Astrocyte (in vitro differentiated cells and primary cell): ENCODE data around the gene LRRC4.

Experiments
- CTCF ChIP-seq: IDR thresholded peaks from 2 replicates; pipeline ENCODE4 v1.5.1; 2011; ENCODE audit warnings: low read depth, mild to moderate bottlenecking, inconsistent platforms, low read length, moderate library complexity; ENCODE audit not compliant: insufficient read depth
- EZH2 ChIP-seq: IDR thresholded peaks from 2 replicates; pipeline ENCODE4 v1.6.1; 2012; ENCODE audit warnings: mild to moderate bottlenecking, low read length, inconsistent platforms; ENCODE audit not compliant: insufficient read depth

DNA sequence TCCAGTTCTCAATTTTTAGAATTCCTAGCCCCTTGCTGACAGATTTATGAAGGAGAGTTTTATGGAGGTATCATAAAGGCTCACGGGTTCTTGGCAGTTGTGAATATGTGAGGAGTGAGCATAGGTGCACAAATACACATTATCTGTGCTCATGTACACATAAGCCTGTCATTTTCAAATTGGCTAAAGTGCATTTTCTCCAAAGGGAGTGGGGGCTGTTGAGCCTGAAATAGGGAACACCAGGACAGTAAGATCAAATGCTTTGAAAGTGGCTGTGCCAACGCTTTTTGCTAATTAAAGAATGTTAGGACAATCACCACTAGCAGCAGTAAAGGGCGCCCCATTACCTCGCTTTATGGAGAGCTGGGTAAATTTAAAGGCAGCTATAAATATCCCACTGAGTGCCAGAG lies 8.3 kb upstream of the LRRC4 start:
- TF ChIP-seq CTCF (no peak), EZH2 (no peak)
